Uterus (tissue), 4 donors: ENCODE data around the gene RAD51B. TPM values are rescaled to one million over a fixed set of nuclear protein-coding genes. Genes with fewer than 3 reads are reported as not detected.
A peak's percentile ranks its signal among the peaks of the same experiment; 100 is the strongest.

Source experiments
- DNase-seq, 2 donors: peaks; one replicate each; pipeline ENCODE4 v3.0.0-alpha.2; 2019 to 2020
- H3K27ac ChIP-seq, 2 donors: fragments of 200-600 bp; sonication (generic); 1 replicate in 1 of 2; 2 replicates in 1 of 2; pipeline ENCODE4 v1.5.1; 2016 to 2018
- H3K27me3 ChIP-seq, 2 donors: fragments of 200-600 bp; sonication (generic); one replicate each; pipeline ENCODE4 v1.5.1; 2018 to 2019; ENCODE audit warnings: control low read depth in 1 of 2
- H3K36me3 ChIP-seq, 2 donors: fragments of 200-600 bp; sonication (generic); one replicate each; pipeline ENCODE4 v1.5.1; 2019; ENCODE audit warnings: control low read depth in 1 of 2
- H3K4me1 ChIP-seq, 2 donors: fragments of 200-600 bp; sonication (generic); one replicate each; pipeline ENCODE4 v1.5.1; 2018 to 2019; ENCODE audit warnings: control low read depth in 1 of 2
- H3K4me3 ChIP-seq, 2 donors: fragments of 200-600 bp; sonication (generic); 1 replicate in 1 of 2; 2 replicates in 1 of 2; pipeline ENCODE4 v1.5.1; 2018 to 2019; ENCODE audit warnings: mild to moderate bottlenecking in 1 of 2
- H3K9me3 ChIP-seq, 2 donors: fragments of 200-600 bp; sonication (generic); one replicate each; pipeline ENCODE4 v1.5.1; 2019; ENCODE audit warnings: control low read depth in 1 of 2
- POLR2A ChIP-seq, 2 donors: fragments of 450-650 bp; IDR thresholded peaks; one replicate each; pipeline ENCODE4 v1.6.1; 2016; ENCODE audit warnings: antibody characterized with exemption in 2 of 2, mild to moderate bottlenecking in 1 of 2, moderate library complexity in 1 of 2
- intact Hi-C: fragments of 100-400 bp; cut with DNase I; formaldehyde crosslinking; loops from one replicate; pipeline ENCODE4 v1.15.1; 2023; ENCODE audit warnings: low total_unique reads
- total RNA-seq, 4 donors: library from RNA; depleted of rRNA in 3 of 4; stranded (reverse); fragments of >200 nt in 3 of 4; gene quantifications; one replicate each; pipeline versions ENCODE4 v1.1.0 to v1.2.4, GENCODE V29; 2014 to 2023
- TF ChIP-seq, protein P1 (sequence below), 4 experiments: fragments of 200-600 bp in 2 of 4; fragments of 450-650 bp in 2 of 4; sonication (generic) in 2 of 4; IDR thresholded peaks; one replicate each; pipeline ENCODE4 v1.5.1; 2016 to 2019; ENCODE audit warnings: antibody characterized with exemption in 4 of 4, mild to moderate bottlenecking in 2 of 4, moderate library complexity in 1 of 4
- donor health status: DM: yes; HTN: yes; CAD: no.

The RAD51B gene
- total RNA-seq, 4 donors from 2014 or later: 29.5 to 100.0 (median 70.3) TPM

DNA sequence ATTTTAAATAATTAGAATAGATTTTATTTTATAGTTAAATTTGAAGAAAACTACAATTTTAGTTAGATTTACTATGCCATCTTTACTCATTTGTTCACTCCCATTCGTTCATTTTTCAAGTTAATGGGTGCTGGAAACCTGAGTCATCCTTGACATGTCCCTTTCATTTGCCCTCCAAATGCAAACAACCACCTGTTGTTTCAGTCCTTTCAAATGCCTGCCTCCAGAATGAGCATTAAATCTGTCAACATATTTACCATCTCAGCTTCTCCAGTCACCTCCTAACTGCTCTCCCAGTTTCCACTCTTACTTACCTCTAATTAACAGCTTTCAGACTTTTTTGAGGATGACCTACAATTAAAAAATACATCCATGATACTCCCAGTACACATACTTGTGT is 375.5 kb downstream of the RAD51B start:
- no peak for TF ChIP-seq POLR2A (IDR thresholded peaks at IDR 0.05)
- TF ChIP-seq, protein P1, sequence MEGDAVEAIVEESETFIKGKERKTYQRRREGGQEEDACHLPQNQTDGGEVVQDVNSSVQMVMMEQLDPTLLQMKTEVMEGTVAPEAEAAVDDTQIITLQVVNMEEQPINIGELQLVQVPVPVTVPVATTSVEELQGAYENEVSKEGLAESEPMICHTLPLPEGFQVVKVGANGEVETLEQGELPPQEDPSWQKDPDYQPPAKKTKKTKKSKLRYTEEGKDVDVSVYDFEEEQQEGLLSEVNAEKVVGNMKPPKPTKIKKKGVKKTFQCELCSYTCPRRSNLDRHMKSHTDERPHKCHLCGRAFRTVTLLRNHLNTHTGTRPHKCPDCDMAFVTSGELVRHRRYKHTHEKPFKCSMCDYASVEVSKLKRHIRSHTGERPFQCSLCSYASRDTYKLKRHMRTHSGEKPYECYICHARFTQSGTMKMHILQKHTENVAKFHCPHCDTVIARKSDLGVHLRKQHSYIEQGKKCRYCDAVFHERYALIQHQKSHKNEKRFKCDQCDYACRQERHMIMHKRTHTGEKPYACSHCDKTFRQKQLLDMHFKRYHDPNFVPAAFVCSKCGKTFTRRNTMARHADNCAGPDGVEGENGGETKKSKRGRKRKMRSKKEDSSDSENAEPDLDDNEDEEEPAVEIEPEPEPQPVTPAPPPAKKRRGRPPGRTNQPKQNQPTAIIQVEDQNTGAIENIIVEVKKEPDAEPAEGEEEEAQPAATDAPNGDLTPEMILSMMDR (IDR thresholded peaks at IDR 0.05): no peak
- DNase-seq: no peak
- Histone ChIP-seq H3K4me3 (no peak overlapping the region), H3K4me1 (peaks cover 13 to 23% of the 10 kb centered on the region in 2 donors), H3K27me3 (no peaks in the 10 kb centered on the region), H3K36me3 (no peaks in the 10 kb centered on the region), H3K27ac (peak overlapping the region; percentile 87 to 93), H3K9me3 (no peaks in the 10 kb centered on the region)
- intact Hi-C loops: no loop called here

DNA sequence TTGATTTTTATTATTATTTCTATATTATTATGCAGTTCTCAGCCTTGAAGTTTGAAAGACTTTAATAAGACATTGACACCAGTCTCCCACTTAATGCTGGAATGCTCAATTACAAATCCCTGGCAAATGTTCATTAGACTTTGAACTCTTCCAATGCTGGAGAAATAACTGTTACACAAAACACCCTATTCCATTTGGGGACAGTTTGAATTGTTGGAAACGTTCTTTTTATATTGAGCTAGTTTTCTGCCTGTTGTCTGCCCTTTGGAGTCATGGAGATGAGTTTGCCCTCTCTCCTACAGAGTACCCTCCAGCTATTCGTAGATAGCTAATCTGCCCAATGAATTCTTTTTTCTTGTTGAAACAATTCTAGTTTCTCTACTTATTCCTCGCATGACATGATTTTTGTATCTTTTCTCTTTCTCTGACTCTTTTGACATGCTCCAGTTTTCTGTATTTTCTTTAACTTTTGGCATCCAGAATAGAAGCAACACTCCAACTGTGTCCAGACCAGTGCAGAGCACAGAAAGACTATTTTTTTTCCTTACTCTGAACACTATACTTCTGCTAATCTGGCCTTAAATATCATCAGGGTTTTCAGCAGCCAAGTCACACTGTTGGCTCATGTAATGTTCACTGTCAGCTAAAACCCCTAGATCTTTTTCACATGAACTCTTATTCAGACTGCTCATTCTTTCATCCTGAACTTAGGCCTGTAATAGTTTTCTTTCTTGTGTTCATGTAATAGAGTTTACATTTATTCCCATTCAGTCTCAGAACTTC is 379.3 kb downstream of the RAD51B start:
- intact Hi-C loops: no loop called here
- no peak for DNase-seq
- peak overlapping the region; percentile 87 to 93 for H3K27ac ChIP-seq
- H3K27me3 ChIP-seq: no peaks in the 10 kb centered on the region
- no peaks in the 10 kb centered on the region for H3K36me3 ChIP-seq
- H3K4me1 ChIP-seq: peaks cover 4 to 13% of the 10 kb centered on the region in 2 donors
- no peak for TF ChIP-seq POLR2A (IDR thresholded peaks at IDR 0.05)
- TF ChIP-seq, protein P1 (IDR thresholded peaks at IDR 0.05): no peak
- no peak overlapping the region for H3K4me3 ChIP-seq
- no peaks in the 10 kb centered on the region for H3K9me3 ChIP-seq

GRCh38 chr14:68199554-68200151 is 380.1 kb downstream of the RAD51B start:
- no peak overlapping the region for H3K4me3 ChIP-seq
- H3K36me3 ChIP-seq: no peaks in the 10 kb centered on the region
- no peaks in the 10 kb centered on the region for H3K27me3 ChIP-seq
- H3K9me3 ChIP-seq: no peaks in the 10 kb centered on the region
- H3K27ac ChIP-seq: peak overlapping the region; percentile 87 to 93
- peak; percentile 50 to 72 for DNase-seq
- peaks cover 4 to 13% of the 10 kb centered on the region in 2 donors for H3K4me1 ChIP-seq
- intact Hi-C loops: no loop called here
- TF ChIP-seq POLR2A (IDR thresholded peaks at IDR 0.05): no peak
- TF ChIP-seq, protein P1 (IDR thresholded peaks at IDR 0.05): peak; percentile 27 to 33 (median 28)

GRCh38 chr14:68203871-68204270 is 384.3 kb downstream of the RAD51B start:
- Histone ChIP-seq H3K27ac (peak overlapping the region; percentile 87 to 93), H3K4me3 (no peak overlapping the region), H3K36me3 (no peaks in the 10 kb centered on the region), H3K4me1 (peaks cover 0 to 13% of the 10 kb centered on the region in 2 donors), H3K9me3 (no peaks in the 10 kb centered on the region), H3K27me3 (no peaks in the 10 kb centered on the region)
- intact Hi-C loops: no loop called here
- no peak for DNase-seq
- no peak for TF ChIP-seq POLR2A (IDR thresholded peaks at IDR 0.05)
- TF ChIP-seq, protein P1 (IDR thresholded peaks at IDR 0.05): no peak

- Histone ChIP-seq H3K4me3 (no peak overlapping the region), H3K9me3 (no peaks in the 10 kb centered on the region), H3K27ac (peak overlapping the region; percentile 82 to 90), H3K4me1 (no peaks in the 10 kb centered on the region), H3K36me3 (no peaks in the 10 kb centered on the region), H3K27me3 (no peaks in the 10 kb centered on the region)
- DNase-seq: no peak
- no peak for TF ChIP-seq POLR2A (IDR thresholded peaks at IDR 0.05)
- TF ChIP-seq, protein P1 (IDR thresholded peaks at IDR 0.05): no peak
- intact Hi-C loops: no loop called here
These were observed 388.6 kb downstream of the RAD51B start for GRCh38 chr14:68208218-68208617.
